DND-41 (cell line): ENCODE results near the gene ATP10A.

Experiments
- ATAC-seq: fragments of 200-7000 bp; cut with Tn5 transposase; 3 replicates; pipeline ENCODE4 v1.9.1; 2021; ENCODE audit warnings: low read depth; ENCODE audit not compliant: insufficient read depth
- DNase-seq: peaks from one replicate; pipeline ENCODE4 v3.0.0-alpha.2; 2020
- H2AFZ ChIP-seq: 2 replicates; pipeline ENCODE4 v1.6.0; 2012; ENCODE audit warnings: low read depth, low read length
- H3K27ac ChIP-seq: 2 replicates; pipeline ENCODE4 v1.5.1; 2012; ENCODE audit warnings: low read length, inconsistent platforms
- H3K27me3 ChIP-seq: fragments of 200-600 bp; sonication (generic); 2 replicates; pipeline ENCODE4 v1.6.0; 2012; ENCODE audit warnings: low read length, mild to moderate bottlenecking, inconsistent platforms; ENCODE audit not compliant: insufficient read depth, poor library complexity
- H3K36me3 ChIP-seq: 2 replicates; pipeline ENCODE4 v1.5.1; 2012; ENCODE audit warnings: low read length, inconsistent platforms; ENCODE audit not compliant: insufficient read depth
- H3K4me1 ChIP-seq: 2 replicates; pipeline ENCODE4 v1.5.1; 2012; ENCODE audit warnings: mild to moderate bottlenecking, low read length; ENCODE audit not compliant: insufficient read depth
- H3K4me2 ChIP-seq: 2 replicates; pipeline ENCODE4 v1.6.0; 2012; ENCODE audit warnings: mild to moderate bottlenecking, moderate library complexity, low read length, inconsistent platforms; ENCODE audit not compliant: insufficient read depth
- H3K4me3 ChIP-seq, 2 experiments: fragments of 200-600 bp in 1 of 2; shearing (Covaris generic) in 1 of 2; 2 replicates each; pipeline ENCODE4 v1.5.1; 2012 to 2016; ENCODE audit warnings: inconsistent platforms in 2 of 2, low read length in 2 of 2, mild to moderate bottlenecking in 2 of 2, low read depth in 1 of 2, moderate library complexity in 1 of 2
- H3K79me2 ChIP-seq: 2 replicates; pipeline ENCODE4 v1.6.0; 2012; ENCODE audit warnings: low read length, inconsistent platforms; ENCODE audit not compliant: insufficient read depth
- H3K9ac ChIP-seq: 2 replicates; pipeline ENCODE4 v1.6.0; 2012; ENCODE audit warnings: low read depth, mild to moderate bottlenecking, inconsistent platforms, low read length, moderate library complexity
- H3K9me3 ChIP-seq: 2 replicates; pipeline ENCODE4 v1.5.1; 2012; ENCODE audit warnings: low read length, moderate library complexity, mild to moderate bottlenecking, inconsistent platforms; ENCODE audit not compliant: insufficient read depth, severe bottlenecking
- H4K20me1 ChIP-seq: 2 replicates; pipeline ENCODE4 v1.6.0; 2012; ENCODE audit warnings: low read length; ENCODE audit not compliant: insufficient read depth
- CTCF ChIP-seq: IDR thresholded peaks from 2 replicates; pipeline ENCODE4 v1.5.1; 2012; ENCODE audit warnings: borderline replicate concordance, low read length, moderate library complexity, mild to moderate bottlenecking; ENCODE audit not compliant: poor library complexity, severe bottlenecking; ENCODE audit errors: extremely low read depth
- EZH2 ChIP-seq: IDR thresholded peaks from 3 replicates; pipeline ENCODE4 v1.6.1; 2012; ENCODE audit warnings: borderline replicate concordance, low read depth, mild to moderate bottlenecking, moderate library complexity, low read length, inconsistent platforms; ENCODE audit not compliant: severe bottlenecking

Gene ATP10A

GRCh38 chr15:25673972-25674371 lies 189.2 kb downstream of the ATP10A start:
- Histone ChIP-seq H3K4me1 (no peaks in the 10 kb centered on the region), H3K27ac (no peak overlapping the region), H3K9me3 (no peaks in the 10 kb centered on the region), H4K20me1 (no peaks in the 10 kb centered on the region), H3K27me3 (no peaks in the 10 kb centered on the region), H3K4me2 (no peak overlapping the region), H3K79me2 (no peaks in the 10 kb centered on the region), H3K4me3 (no peak overlapping the region), H3K9ac (no peak overlapping the region), H2AFZ (no peak overlapping the region), H3K36me3 (no peaks in the 10 kb centered on the region)
- ATAC-seq (no peak), DNase-seq (no peak)
- TF ChIP-seq EZH2 (no peak), CTCF (no peak)

GRCh38 chr15:25673351-25673750 lies 189.8 kb downstream of the ATP10A start:
- Histone ChIP-seq H3K36me3 (no peaks in the 10 kb centered on the region), H3K4me3 (no peak overlapping the region), H3K4me2 (no peak overlapping the region), H3K27me3 (no peaks in the 10 kb centered on the region), H3K9ac (no peak overlapping the region), H3K79me2 (no peaks in the 10 kb centered on the region), H3K4me1 (no peaks in the 10 kb centered on the region), H3K9me3 (no peaks in the 10 kb centered on the region), H4K20me1 (no peaks in the 10 kb centered on the region), H3K27ac (no peak overlapping the region), H2AFZ (no peak overlapping the region)
- TF ChIP-seq CTCF (no peak), EZH2 (no peak)
- DNase-seq (no peak), ATAC-seq (no peak)

- no peak overlapping the region for H3K9ac ChIP-seq
- no peak overlapping the region for H3K27ac ChIP-seq
- H3K4me3 ChIP-seq = no peak overlapping the region
- H3K4me1 ChIP-seq = no peaks in the 10 kb centered on the region
- no peak for ATAC-seq
- no peak for TF ChIP-seq EZH2
- TF ChIP-seq CTCF = no peak
- no peak for DNase-seq
- no peaks in the 10 kb centered on the region for H3K79me2 ChIP-seq
- H3K9me3 ChIP-seq = no peaks in the 10 kb centered on the region
- no peaks in the 10 kb centered on the region for H3K27me3 ChIP-seq
- H2AFZ ChIP-seq = no peak overlapping the region
- H3K36me3 ChIP-seq = no peaks in the 10 kb centered on the region
- no peak overlapping the region for H3K4me2 ChIP-seq
- H4K20me1 ChIP-seq = no peaks in the 10 kb centered on the region
Measured at GRCh38 chr15:25671132-25671531, 192.0 kb downstream of the ATP10A start.

- no peaks in the 10 kb centered on the region for H3K4me1 ChIP-seq
- no peak overlapping the region for H3K9ac ChIP-seq
- H3K9me3 ChIP-seq = no peaks in the 10 kb centered on the region
- no peaks in the 10 kb centered on the region for H3K36me3 ChIP-seq
- DNase-seq (no peak), ATAC-seq (no peak)
- H3K4me2 ChIP-seq = no peak overlapping the region
- H2AFZ ChIP-seq = no peak overlapping the region
- no peaks in the 10 kb centered on the region for H3K79me2 ChIP-seq
- H3K4me3 ChIP-seq = no peak overlapping the region
- H3K27me3 ChIP-seq = no peaks in the 10 kb centered on the region
- TF ChIP-seq EZH2 = no peak
- no peak for TF ChIP-seq CTCF
- no peaks in the 10 kb centered on the region for H4K20me1 ChIP-seq
- no peak overlapping the region for H3K27ac ChIP-seq
Measured at GRCh38 chr15:25670621-25671020, 192.5 kb downstream of the ATP10A start.
